Loucy (cell line): ENCODE data around the gene TRIOBP.

Experiments used
- H2AFZ ChIP-seq: fragments of 200-600 bp; sonication (generic); 2 replicates; pipeline ENCODE4 v1.6.0; 2016; ENCODE audit warnings: antibody characterized with exemption, mild to moderate bottlenecking, low read length, moderate library complexity
- H3F3A ChIP-seq: fragments of 200-600 bp; 2 replicates; pipeline ENCODE4 v1.6.0; 2016; ENCODE audit warnings: antibody characterized with exemption, low read depth, mild to moderate bottlenecking
- H3K27me3 ChIP-seq: fragments of 200-600 bp; sonication (generic); 2 replicates; pipeline ENCODE4 v1.6.1; 2014; ENCODE audit warnings: low read length, mild to moderate bottlenecking; ENCODE audit not compliant: insufficient read depth, poor library complexity, severe bottlenecking
- H3K36me3 ChIP-seq: fragments of 200-600 bp; sonication (generic); 2 replicates; pipeline ENCODE4 v1.6.1; 2016; ENCODE audit warnings: low read length; ENCODE audit not compliant: insufficient read depth
- H3K4me1 ChIP-seq: fragments of 200-600 bp; sonication (generic); 2 replicates; pipeline ENCODE4 v1.5.1; 2014; ENCODE audit warnings: low read length, mild to moderate bottlenecking; ENCODE audit not compliant: insufficient read depth, poor library complexity, severe bottlenecking
- H3K4me2 ChIP-seq: fragments of 200-600 bp; sonication (generic); 2 replicates; pipeline ENCODE4 v1.6.0; 2014; ENCODE audit warnings: antibody characterized with exemption, low read length, low read depth, mild to moderate bottlenecking; ENCODE audit not compliant: poor library complexity, severe bottlenecking
- H3K4me3 ChIP-seq: fragments of 200-600 bp; sonication (generic); 2 replicates; pipeline ENCODE4 v1.5.1; 2014; ENCODE audit warnings: low read length, mild to moderate bottlenecking, mixed read lengths; ENCODE audit not compliant: poor library complexity, severe bottlenecking
- H3K79me2 ChIP-seq: fragments of 200-600 bp; sonication (generic); 2 replicates; pipeline ENCODE4 v1.6.1; 2014; ENCODE audit warnings: low read length; ENCODE audit not compliant: insufficient read depth
- H3K9ac ChIP-seq: fragments of 200-600 bp; sonication (generic); 2 replicates; pipeline ENCODE4 v1.6.0; 2014; ENCODE audit warnings: mild to moderate bottlenecking, low read depth, low read length, moderate library complexity; ENCODE audit not compliant: poor library complexity, severe bottlenecking
- H3K9me2 ChIP-seq: fragments of 200-600 bp; sonication (generic); replicated peaks from 2 replicates; pipeline ENCODE4 v1.6.1; 2016; ENCODE audit warnings: low read depth, low read length, mixed read lengths
- H3K9me3 ChIP-seq: fragments of 200-600 bp; sonication (generic); 2 replicates; pipeline ENCODE4 v1.6.1; 2014; ENCODE audit warnings: mild to moderate bottlenecking, antibody characterized with exemption, low read length, low read depth; ENCODE audit not compliant: insufficient read depth
- H4K20me1 ChIP-seq: fragments of 200-600 bp; sonication (generic); 2 replicates; pipeline ENCODE4 v1.6.0; 2014; ENCODE audit warnings: antibody characterized with exemption, low read length, mild to moderate bottlenecking; ENCODE audit not compliant: insufficient read depth, poor library complexity, severe bottlenecking
- CTCF ChIP-seq: fragments of 200-600 bp; sonication (generic); conservative IDR thresholded peaks from 2 replicates; pipeline ENCODE4 v1.5.1; 2014; ENCODE audit warnings: mild to moderate bottlenecking, antibody characterized with exemption, low read length
- EZH2phosphoT487 ChIP-seq: fragments of 200-600 bp; IDR thresholded peaks from 2 replicates; pipeline ENCODE4 v1.6.1; 2018; ENCODE audit warnings: antibody characterized with exemption, mild to moderate bottlenecking, moderate library complexity, borderline replicate concordance

The TRIOBP gene

DNA sequence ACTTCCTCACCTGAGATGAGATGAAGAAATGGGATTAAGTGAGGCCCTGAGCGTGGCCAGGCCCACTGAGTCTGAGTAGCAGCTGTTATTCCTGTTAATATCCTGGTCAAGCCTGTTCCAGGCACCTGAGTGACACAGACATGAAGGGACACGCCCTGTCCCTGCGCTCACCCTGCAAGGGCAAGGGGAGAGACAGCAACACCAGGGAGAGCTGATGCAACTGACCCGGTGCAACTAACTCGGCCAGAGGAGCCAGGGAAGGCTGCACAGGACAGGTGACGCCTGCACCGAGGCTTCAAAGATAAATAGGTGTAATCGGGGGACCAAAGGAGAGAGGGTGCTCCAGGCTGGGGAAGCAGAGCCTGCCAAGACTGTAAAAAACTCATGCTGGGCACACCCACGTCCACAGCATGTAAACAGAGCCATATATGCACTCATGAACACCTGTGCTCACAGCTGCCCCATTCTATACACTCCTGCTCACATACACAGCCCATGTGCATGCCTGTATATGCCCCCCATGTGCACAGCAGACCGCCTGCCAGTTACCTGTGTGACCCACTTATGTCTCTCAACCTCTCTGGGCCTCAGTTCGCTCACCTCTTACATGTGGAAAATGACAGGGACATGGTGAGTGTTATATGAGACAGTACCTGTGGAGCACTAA, 88.1 kb downstream of the TRIOBP start:
- no peaks in the 10 kb centered on the region for H3K9me2 ChIP-seq
- no peaks in the 10 kb centered on the region for H3K27me3 ChIP-seq
- no peaks in the 10 kb centered on the region for H3F3A ChIP-seq
- no peak overlapping the region for H3K9ac ChIP-seq
- TF ChIP-seq CTCF (no peak), EZH2phosphoT487 (no peak)
- H3K4me2 ChIP-seq: no peak overlapping the region
- no peaks in the 10 kb centered on the region for H3K36me3 ChIP-seq
- no peaks in the 10 kb centered on the region for H3K9me3 ChIP-seq
- H2AFZ ChIP-seq: no peak overlapping the region
- H4K20me1 ChIP-seq: no peaks in the 10 kb centered on the region
- H3K4me3 ChIP-seq: no peak overlapping the region
- no peaks in the 10 kb centered on the region for H3K79me2 ChIP-seq
- no peaks in the 10 kb centered on the region for H3K4me1 ChIP-seq

- H2AFZ ChIP-seq: no peak overlapping the region
- H3K9me2 ChIP-seq: no peaks in the 10 kb centered on the region
- no peaks in the 10 kb centered on the region for H3F3A ChIP-seq
- no peaks in the 10 kb centered on the region for H3K4me1 ChIP-seq
- no peak for TF ChIP-seq EZH2phosphoT487
- no peak for TF ChIP-seq CTCF
- no peaks in the 10 kb centered on the region for H3K79me2 ChIP-seq
- no peaks in the 10 kb centered on the region for H3K36me3 ChIP-seq
- no peaks in the 10 kb centered on the region for H3K27me3 ChIP-seq
- H4K20me1 ChIP-seq: no peaks in the 10 kb centered on the region
- no peaks in the 10 kb centered on the region for H3K9me3 ChIP-seq
- H3K4me3 ChIP-seq: no peak overlapping the region
- no peak overlapping the region for H3K4me2 ChIP-seq
- no peak overlapping the region for H3K9ac ChIP-seq
Observed at GRCh38 chr22:37790234-37790633, 93.4 kb downstream of the TRIOBP start.

DNA sequence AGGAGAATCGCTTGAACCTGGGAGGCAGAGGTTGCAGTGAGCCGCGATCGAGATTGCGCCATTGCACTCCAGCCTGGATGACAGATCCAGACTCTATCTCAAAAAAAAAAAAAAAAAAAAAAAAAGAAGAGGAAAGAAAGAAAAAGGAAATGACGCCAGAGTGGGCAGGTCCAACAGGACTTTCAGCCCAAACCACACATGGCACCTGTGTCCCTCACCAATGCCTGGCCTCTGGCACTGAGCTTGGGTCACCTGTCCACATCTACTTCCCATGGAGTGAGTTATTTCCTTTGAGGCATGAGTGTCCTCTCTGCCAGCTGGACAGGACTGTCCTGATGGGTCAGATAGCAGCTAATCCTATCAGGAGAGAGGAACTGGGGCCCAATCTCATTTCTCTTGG, 95.6 kb downstream of the TRIOBP start:
- H3K27me3 ChIP-seq: no peaks in the 10 kb centered on the region
- H3K4me2 ChIP-seq: no peak overlapping the region
- H3K36me3 ChIP-seq: no peaks in the 10 kb centered on the region
- no peak for TF ChIP-seq EZH2phosphoT487
- TF ChIP-seq CTCF: no peak
- no peaks in the 10 kb centered on the region for H3F3A ChIP-seq
- H3K79me2 ChIP-seq: no peaks in the 10 kb centered on the region
- no peak overlapping the region for H3K4me3 ChIP-seq
- H3K9me2 ChIP-seq: no peaks in the 10 kb centered on the region
- no peaks in the 10 kb centered on the region for H3K9me3 ChIP-seq
- H3K4me1 ChIP-seq: no peaks in the 10 kb centered on the region
- H2AFZ ChIP-seq: no peak overlapping the region
- H3K9ac ChIP-seq: no peak overlapping the region
- no peaks in the 10 kb centered on the region for H4K20me1 ChIP-seq
